Measurements from ENCODE around the gene ISCA1.

Gene ISCA1

DNA sequence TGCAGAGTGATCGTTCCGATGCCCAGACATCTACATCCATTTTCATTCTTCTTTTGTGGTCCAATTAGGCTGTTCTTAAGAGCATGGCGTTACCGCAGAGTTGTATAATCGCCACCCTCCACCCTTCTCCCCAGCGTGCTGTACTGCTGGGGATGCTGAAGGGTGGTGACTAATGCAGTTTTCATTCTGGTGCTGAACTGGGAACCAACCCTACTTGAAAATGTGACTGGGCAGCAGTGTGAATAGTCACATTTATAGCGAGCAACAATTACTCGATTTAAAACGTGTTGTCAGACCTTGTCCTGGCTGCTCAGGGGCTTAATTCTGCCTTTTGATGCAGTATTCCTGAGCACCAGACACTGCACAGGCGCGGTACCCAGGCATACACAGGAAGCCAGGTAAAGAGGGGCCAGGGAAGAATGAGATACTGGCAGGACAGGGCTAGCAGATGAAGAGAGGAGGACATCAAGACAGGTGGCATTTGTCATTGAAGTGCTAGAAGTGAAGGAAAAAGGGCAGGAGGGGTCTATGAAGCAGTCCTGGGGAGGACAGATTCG is 719 bp upstream of the ISCA1 start:
- DNase-seq = no peak

DNA sequence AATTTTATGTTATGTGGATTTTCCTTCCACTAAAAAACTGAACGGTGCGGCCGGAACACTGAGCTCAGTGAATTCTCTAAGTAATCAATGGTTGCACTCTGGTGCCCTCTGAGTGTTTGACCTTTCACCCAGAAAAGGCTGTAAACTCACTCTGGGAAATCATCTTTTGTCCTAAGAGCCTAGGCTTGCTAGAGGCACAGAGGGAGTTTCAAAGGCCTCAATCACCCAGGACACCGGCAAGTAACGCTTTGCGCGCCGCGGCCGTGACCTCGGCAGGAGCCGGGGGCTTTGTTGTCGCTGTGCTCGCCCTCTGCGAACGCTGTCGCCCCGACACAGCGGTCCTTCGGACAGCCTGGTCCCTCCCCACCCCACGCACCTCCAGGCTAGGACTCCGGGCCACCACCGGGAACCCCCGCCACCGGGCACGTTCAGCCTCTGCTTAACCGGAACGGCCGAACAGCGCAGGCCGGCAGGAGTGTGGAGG is 703 bp downstream of the ISCA1 start:
- DNase-seq = no peak

DNA sequence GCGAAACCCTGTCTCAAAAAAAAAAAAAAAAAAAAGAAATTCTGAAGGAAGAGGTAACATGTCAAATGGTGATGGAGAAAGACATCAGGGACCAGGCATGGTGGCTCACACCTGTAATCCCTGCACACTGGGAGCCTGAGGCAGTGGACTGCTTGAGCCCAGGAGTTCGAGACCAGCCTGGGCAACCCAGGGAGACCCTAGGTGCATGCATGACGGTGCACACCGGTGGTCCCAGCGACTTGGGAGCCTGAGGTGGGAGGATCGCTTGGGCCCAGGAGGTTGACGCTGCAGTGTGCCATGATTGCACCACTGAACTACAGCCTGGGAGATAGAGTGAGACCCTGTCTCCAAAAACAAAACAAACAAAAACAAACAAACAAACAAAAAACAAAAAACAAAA is 1.8 kb downstream of the ISCA1 start:
- no peak for DNase-seq

DNA sequence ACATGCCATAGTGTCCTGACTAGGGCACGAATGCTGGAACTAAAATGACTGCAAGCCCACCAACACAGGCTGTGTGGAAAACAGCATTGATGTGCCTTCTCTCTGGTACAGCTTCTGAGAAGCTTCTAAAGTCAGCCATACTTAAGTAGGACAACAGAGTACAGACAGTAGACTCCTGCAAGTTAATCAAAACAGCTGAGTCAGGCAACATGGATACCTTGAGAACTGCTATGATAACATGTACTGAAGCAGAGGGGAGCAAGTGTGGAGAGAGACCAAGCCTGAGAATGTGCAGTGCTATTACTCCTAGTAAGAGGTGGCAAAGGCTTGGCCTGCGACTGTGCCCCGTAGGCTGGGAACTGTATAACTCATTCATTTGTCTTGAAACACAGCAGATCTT is 2.5 kb downstream of the ISCA1 start:
- DNase-seq = no peak

DNA sequence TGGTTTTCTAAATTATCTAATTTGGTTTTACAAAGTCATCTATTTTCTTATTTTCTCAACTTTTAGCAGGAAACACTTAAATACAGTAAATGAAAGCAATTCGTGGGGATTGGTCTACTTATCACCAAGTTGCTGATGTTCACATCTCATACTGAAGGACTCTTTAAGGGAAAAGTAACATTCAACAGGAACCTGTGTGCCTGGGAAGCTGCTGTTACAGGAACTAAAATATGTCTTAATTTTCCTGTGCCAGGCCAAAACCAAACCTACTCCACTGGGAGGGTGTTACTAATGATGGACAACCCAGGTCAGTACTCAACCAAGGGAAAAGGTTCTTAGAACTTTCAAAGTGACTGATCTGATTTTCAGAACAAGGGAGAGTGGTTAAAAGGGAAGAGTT is 5.3 kb downstream of the ISCA1 start:
- no peak for DNase-seq

DNA sequence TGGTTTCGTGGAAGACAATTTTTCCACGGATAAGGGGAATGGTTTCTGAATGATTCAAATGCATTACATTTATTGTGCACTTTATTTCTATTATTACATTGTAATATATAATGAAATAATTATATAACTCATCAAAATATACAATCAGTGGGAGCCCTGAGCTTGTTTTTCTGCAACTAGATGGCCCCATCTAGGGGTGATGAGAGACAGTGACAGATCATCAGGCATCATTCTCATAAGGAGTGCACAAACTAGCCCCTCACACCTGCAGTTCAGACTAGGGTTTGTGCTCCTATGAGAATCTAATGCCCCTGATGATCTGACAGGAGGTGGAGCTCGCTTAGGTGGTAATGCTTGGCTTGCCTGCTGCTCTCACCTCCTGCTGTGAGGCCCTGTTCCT is 6.4 kb downstream of the ISCA1 start:
- DNase-seq = no peak

DNA sequence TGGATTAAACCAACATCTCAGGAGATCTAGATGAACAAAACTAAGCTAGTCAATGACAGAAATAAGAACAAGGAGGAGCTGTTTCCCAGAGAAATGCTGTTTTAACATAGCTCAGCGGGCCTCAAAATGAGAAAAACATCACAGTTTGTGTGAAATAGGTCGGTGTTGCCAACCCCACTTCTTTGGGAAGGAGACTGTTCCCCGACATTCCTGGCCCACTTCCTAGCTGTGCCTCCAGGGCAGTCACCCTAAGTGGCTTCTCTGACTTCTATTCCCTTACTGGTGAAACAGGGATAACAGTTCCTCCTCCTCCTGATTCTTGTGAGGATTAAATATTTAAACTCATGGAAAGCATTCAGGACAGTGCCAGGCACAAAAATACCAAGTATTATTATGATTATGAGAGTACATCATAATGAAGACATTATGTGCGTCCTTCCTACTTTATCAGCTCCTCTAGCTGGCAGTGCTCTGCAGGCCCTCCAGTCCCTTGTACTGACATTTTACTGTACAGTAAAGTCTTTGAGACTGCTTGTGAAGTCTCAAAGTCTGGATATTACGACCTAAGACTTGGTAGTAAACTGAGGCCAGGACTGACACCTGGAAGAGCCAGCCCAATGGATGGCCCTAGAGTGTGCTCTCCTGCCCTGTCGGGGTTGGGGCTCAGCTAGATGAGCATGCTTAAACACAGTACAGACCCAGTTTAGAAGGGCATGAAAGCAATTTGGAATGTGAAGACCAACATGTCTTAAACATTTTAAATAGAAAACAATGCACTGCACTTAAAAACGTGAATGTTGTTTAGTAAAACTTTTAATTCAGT is 7.3 kb downstream of the ISCA1 start:
- no peak for DNase-seq

DNA sequence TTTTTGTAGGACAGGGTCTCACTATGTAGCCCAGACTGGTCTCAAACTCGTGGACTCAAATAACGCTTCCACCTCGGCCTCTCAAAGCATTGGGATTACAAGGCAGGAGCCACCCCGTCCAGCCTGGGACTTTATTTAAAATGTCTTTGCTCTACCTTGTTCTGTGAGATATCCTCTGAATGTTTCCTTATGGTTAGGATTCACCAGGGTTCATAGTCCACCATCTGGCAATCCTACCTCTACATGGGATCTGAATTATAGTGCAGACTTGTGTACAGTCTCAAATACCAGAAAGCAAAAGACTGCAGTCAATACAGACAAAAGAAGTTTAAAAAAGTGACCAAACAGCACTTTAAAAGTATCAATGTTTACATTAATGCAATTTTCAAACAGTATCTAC is 10.1 kb downstream of the ISCA1 start:
- no peak for DNase-seq

DNA sequence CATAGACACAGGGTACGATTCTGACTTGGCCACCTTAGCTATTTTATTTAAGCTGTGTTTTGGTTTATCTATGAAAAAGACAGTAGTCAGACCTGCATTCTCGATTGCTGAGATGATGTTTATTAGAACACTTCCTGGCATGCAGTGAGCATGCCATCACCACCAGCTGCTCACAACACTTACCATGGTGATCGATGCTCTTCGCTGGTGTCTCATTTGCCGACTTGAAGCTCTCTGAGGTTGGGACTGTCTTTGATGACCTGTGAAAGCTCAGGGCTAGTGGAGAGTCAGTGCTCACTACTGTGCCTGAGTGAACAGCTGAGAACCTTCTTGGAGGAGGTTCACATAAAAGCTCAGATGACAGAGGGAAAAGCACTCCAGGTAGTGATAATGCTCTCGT is 18.5 kb downstream of the ISCA1 start:
- DNase-seq = no peak

DNA sequence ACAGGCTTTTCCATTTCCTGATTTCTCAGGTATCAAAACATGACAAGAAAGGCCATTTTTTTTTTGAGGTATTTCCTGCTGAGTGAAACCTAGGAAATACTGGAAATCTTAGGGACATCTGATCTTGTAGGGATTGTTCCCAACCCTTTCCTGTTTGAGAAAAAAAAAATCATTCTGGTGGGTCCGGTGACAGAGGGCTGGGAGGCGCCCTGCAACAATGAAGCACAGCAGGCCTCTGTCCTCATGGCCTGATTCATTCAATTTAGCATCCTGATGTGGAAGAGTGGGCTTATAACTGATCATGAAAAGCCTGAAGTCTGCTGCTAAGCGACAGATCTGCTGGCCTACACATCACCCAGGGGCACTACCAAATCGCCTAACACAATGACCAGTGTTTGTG is 19.8 kb downstream of the ISCA1 start:
- DNase-seq = no peak

DNA sequence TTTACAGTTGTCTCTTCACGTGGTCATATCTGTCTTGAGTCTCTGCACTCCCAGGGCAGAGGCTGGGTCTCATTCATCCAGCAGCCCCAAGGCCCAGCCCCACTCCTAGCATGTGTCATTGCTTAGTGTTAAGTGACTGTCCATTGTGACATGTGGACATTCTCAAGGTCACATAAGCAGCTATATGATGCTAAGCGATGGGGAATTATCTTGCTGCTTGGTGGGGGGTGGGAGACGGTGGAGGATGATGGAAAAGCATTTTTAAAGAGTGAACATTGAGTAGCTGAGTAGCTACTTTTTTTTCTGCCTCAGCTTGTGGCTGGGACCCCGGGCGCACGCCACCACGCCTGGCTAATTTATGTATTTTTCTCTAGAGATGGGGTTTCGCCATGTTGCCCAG is 22.8 kb downstream of the ISCA1 start, which contains the start of gene C9orf153:
Gene C9orf153 (minus strand): TSS at position 101 of the 400 bp plus-strand sequence. CDS start 30,054 bp downstream, outside the sequence.
- DNase-seq = no peak

DNA sequence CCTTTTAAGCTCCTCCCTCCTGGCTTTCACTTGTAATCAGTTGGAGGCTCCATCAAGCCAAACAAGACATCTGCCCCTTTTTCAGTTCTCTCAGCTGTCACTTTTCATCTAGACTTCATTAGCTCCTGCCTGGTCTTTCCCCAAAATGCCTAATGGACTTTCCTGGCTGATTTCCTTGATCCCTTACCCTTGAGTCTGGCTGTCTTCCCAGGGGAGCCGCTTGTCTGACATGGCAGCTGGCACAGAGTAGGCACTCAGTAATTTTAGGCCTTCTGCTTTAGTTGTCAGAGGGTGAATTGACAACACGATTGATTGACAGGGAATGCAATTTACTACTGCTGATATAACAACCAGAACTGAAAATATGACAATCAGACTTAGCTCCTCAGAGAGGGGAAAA is 24.9 kb downstream of the ISCA1 start:
- no peak for DNase-seq

DNA sequence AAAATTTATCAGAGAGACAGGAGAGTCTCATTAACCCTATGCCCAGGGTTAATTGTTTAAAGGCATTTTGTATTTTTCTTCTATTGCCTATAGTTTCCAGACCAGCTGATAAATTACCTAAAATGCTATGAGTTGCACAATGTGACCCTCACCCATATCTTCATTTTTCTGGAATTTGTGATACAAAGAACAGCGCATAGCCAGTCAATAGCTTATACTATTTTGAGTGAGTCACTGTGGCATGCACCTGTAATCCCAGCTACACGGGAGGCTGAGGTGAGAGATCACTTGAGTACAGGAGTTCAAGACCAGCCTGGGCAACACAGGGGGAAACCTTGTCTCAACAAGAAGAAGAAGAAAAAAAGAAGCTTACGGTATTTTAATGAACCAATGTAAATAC is 25.7 kb downstream of the ISCA1 start:
- DNase-seq = no peak

DNA sequence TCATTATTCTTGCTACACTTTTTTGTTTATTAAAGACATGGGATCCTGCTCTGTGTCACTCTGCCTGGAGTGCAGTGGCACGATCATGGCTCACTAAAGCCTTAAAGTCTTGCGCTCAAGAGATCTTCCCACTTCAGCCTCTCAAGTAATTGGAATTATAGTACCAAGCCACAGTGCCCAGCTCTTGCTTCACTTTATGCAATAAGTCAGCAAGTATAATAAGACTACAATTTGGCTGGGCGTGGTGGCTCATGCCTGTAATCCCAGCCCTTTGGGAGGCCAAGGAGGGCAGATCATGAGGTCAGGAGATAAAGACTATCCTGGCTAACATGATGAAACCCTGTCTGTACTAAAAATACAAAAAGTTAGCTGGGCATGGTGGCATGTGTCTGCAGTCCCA is 28.8 kb downstream of the ISCA1 start:
- no peak for DNase-seq

DNA sequence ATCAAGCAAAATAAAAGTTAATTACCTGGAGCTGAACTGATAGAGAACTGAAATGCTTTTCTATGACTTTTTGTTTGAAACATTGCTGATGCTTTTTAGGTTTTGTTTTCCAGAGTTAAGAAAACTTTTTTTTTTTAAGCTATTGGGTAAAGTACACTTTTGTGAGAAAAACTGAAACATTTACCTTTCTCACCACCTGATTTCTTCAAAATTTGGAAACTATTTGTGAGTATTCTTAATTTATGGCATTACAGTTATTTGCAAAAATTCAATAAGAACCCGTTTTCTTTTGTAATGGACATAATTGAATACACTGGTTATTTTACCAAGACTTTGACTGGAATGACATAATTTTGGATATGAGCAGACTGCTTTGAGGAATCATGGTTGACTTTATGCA is 29.5 kb downstream of the ISCA1 start:
- no peak for DNase-seq

DNA sequence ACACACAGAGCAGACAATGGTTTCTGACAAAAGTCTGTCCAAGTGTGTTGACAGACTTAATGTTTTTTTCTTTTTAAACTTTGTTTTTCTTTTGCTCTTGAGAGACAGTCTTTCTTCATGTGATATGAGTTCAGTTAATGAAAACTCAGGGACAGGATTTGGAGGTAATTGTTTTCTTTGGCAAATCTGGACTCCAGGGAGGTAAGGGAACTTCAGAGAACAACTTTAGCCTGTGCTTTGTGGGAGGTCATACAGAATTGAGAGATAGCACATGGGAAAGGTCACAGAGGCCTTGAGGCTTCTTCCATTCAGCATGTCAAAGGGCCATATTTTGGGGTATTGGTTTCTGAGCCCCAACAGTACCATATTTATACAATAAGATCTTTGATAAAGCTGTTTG is 32.2 kb downstream of the ISCA1 start:
- no peak for DNase-seq

DNA sequence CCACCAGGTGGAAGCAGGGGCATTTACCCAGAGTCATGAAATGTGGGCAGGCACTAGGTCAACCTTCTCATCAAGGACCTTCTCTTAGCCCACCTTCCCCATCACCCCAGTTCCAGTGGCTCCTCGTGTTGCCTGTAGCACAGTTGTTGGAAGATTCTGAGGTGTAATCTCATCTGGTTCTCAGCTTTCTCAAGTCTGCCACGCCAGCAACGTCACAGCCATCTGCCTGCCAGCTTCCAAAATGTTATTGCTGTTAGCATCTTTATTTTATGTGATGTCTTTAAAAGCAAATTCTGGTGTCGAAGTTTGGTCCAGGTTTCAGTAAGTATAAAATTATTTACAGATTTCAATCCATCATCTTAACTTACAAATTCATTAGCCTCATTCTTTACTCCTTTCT is 33.6 kb downstream of the ISCA1 start:
- DNase-seq = no peak

DNA sequence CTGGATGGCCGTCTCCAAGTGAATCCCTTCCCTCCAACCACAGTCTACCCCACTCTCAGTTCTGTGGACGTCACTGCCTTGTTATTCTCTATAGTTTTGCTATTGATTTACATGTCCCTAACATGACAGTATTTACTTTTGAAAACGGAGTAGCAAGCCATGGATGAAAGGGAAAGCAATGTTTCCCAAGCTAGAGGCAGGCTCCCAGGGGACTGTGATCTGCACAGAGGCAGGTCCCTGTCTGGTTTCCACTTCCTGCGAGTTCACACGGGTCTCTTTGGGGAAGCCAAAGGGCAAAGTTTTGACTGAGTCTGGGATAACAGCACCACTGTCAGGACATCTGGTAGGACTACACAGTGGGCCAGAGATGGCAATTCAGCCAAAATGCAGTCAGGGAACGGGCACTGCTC is 35.6 kb downstream of the ISCA1 start:
- DNase-seq = no peak

DNA sequence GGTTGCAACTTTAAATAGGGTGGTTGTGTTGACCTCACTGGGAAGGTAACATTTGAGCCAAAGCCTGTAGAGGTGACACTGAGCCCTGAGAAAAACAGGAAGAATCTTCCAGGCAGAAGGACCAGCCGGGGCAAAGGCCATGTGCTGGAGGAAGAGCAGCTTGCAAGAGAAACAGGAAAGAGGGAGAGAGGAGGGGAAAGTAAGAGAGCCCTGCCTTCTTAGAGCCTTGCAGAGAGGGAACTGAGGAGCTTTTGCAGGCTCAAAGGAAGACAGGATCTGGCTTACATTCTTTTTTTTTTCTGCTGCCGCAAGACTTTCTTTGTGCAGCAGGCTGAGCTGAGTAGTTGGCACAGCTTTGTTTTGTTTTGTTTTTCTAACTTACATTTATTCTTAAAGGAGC is 40.3 kb downstream of the ISCA1 start:
- no peak for DNase-seq

DNA sequence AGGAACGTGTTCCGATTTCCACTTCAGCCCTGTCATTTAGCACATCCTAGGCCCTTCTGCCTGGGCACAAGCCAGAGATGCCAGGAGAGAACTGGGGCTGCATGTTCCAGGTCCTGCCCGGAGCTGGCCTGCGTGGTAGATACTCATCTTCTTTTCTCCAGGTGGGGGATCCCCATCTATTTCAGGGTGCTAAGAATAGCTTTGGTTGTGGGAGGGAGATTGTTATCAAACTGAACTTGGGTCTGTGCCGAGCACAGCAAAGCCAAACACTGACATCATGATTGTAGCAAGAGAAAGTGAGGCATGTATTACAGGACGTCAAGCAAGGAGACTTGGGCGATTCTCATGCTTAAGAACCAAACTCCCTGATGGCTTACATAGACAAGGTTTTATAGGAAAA is 41.1 kb downstream of the ISCA1 start:
- no peak for DNase-seq

DNA sequence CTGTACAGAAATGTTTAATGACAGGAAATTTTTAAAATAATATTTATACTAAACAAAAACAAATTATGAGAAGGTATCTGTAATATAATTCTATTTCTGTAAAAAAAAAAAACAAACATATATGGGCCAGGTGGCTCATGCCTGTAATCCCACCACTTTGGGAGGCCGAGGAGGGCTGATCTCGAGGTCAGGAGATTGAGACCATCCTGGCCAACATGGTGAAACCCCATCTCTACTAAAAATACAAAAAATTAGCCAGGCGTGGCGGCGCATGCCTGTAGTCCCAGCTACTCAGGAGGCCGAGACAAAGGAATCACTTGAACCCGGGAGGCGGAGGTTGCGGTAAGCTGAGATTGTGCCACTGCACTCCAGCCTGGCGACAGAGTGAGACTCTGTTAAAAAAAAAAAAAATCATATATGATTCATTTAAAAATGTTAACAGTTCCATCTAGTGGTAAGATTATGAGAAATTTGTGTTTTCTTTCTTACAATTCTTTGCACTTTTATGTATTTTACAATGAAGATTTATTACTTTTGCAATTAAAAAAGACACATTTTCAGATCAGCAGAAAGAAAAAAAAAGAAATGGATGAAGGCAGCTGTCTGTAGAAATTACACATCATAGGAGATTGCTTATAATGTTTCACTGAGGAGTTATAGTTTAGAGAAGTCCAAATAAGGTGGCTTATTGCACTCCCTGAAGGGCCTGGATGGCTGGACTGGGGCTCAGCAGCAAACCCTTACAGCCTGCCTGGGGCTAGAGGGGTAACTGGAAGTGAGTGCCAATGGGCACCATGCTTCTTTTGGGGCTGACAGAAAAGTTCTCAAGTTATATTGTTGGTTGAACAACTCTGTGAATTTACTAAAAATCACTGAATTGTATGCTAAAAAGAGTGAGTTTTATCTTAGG is 43.2 kb downstream of the ISCA1 start:
- DNase-seq = no peak

DNA sequence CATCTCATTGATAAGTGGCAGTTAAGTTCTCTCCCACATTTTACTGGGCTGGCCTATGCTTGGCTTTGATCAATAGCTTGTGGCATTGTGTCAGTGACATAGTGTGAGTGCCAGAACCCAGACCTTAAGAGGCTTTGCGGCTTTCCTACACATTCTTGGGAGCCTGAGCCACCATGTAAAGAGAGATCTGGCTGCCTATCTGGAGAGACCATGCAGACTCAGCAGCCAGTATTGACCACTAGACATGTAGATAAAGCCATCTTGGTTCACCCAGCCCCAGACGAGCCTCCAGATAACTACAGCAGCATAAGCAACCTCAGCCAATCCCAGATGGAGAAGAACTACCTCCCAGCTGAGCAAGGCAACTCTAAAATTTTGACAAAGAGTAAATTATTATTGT is 51.5 kb downstream of the ISCA1 start:
- DNase-seq = no peak

DNA sequence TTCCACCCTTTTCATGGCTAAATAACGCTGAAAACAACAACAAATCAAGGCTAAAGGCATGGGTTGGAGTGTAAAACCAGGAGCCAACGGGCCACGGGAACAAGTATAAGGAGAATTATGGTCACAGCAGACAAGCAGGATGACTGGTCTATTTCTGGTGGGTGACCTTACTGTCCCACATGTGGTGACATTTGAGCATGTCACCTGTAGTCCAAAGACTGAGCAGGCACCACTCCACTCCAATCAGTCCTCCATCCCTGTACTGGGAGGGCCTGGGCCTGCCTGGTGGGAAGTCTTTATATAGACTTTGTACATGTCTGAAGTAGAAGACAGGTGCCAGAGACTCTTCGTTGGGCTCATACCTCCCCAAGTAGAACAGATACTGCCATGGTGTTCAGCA is 59.7 kb downstream of the ISCA1 start:
- no peak for DNase-seq

DNA sequence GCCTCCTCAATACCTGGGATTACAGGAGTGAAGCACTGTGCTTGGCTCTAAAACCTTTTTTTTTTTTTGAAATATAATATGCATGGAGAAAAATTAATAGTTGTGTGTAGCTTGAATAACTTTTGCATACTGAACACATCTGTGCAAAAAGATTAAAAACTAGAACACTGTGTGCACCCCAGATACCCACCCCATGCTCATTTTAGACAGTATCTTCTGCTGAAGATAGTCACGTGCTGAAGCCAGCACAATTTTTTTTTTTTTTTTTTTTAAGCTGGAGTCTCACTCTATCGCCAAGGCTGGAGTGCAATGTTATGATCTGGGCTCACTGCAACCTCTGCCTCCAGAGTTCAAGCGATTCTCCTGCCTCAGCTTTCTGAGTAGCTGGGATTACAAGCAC is 62.7 kb downstream of the ISCA1 start:
- no peak for DNase-seq
